CD4-positive, alpha-beta T cell treated with Interferon alpha-2 for 1 hour (primary cell): ENCODE data around the gene FOXJ2.
"Not testable (repeated sequence)": the region's sequence is repeated elsewhere in the genome, so short reads cannot be mapped to it uniquely, and the experiment has no call there.

Experiments used
- DNase-seq, 2 donors: peaks; one replicate each; pipeline ENCODE4 v3.0.0-alpha.2; 2020 to 2022

Gene FOXJ2

DNA sequence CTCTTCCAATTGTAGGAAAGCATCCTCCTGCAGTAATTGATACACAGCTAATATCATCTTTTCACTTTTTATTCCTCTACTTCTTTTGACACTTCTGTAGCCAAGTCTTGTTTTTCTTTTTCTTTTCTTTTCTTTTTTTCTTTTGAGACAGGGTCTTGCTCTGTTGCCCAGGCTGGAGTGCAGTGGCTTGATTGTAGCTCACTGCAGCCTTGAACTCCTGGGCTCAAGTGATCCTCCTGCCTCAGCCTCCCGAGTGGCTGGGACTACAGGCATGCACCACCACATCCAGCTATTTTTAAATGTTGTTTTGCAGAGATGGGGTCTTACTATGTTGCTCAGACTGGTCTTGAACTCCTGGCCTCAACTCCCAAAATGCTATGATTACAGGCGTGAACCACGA is 39.3 kb downstream of the FOXJ2 start:
- DNase-seq = not testable (repeated sequence)

DNA sequence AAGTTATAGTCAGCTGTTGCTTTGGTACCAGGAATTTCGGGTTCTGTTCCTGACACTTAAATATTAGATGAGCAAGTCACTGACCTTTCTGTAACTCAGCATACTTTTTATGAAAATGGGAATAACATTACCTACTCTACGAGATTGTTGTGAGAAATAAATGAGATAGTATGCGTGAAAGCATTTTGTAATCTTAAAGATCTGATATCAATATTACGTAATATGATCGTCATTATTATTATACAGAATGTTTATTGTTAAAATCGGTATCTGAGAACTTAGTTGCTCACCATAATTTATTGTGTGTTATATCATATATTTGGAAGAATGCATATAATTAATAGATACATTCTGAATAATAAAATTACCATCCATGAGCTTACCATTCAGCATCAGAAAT is 43.4 kb downstream of the FOXJ2 start:
- DNase-seq = no peak

DNA sequence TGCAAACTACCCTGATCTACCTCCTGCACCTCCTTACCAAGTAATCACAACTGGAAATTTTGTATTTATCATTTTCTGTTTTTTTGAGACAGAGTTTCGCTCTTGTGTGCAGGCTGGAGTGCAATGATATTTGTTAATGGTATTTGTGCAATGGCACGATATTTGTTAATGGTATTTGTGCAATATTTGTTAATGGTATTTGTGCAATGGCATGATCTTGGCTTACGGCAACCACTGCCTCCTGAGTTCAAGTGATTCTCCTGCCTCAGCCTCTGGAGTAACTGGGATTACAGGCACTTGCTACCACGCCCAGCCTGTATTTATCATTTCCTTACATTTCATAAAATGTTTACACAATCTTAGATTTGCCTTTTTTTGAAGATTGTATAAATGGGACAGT is 43.9 kb downstream of the FOXJ2 start:
- DNase-seq = no peak

DNA sequence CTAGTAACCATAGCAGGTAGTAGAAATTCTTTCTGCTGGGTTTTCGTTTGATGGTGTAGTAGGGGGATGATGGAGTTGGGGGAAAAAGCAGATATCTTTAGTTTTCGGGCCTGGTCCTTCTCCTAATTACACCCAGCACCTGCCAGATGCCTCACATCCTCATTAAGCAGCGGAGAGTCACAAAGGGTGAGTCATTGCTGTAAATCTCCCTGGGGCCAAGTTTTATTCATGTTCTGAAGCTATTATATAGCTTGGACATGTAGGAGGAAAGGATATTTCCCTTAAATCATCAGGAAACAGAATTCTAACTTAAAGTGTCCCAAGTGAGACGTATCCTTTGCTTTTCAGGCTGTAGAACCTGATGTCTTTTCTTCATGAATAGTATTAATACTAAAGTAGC is 44.7 kb downstream of the FOXJ2 start:
- DNase-seq = peak in 1 of 2 donors; percentile 4

GRCh38 chr12:8078398-8078797 is 45.9 kb downstream of the FOXJ2 start:
- DNase-seq = peak; percentile 71 to 83

DNA sequence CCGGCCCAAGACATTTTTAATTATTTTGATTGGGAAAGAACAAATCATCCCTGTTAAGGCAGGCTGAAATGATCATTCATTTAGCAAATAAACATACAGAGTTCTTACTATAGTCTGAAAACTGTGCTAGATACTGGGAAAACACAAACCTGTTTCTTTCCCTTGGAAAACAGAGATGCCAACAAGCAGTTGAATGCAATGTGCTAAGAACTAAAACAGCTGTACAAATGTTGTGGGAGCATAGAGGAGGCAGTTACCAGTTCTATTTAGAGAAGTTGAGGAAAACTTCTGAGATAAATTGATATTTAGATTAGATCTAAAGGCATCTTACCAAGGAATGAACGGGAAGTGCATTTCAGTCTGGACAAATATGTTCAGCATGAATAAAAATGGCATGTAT is 46.4 kb downstream of the FOXJ2 start:
- no peak for DNase-seq

DNA sequence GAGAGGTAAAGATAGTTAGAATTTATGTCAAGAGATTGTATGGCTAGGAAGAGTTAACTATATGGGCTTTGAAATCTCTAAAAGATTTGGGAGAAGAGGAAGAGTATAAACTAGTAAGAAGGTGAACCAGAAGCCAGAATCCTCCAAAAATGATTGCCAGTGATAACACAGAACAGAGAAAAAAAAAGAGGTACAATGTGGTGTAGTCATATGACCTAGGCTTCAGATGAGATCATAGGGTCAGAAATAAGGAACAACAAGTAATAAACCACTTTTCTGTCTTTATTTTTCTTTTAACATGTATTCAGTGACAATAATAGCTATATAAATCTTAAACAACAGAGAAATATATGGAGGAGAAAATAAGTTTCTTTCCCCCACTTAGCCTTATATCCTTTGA is 47.6 kb downstream of the FOXJ2 start:
- DNase-seq = peak in 1 of 2 donors; percentile 24

DNA sequence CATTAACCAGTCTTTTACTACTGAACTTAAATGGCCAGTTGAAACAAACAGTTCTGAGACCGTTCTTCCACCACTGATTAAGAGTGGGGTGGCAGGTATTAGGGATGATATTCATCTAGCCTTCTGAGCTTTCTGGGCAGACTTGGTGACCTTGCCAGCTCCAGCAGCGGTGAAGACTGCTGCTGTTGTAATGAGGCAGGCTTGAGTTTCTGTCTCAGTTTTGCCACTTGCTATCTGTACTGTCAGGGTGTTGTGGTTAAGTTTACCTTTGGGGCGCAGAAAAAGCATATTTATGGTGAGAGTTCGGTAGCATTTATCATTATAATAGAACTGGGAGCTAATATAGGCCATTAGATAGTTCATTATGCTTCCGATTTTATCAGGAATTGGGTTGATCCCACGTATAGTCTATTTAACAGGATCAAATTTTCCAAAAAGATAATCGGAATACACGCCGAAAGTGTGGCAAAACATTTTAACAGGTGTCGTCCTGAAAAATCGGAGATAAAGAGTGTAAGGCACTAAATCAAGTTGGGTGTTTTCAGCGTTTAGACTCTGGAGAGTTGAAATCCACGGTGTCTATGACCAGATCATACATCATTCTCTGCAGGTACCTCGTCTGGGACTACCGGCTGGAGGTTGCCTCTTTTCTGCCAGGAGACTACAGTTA is 48.9 kb downstream of the FOXJ2 start:
- peak; percentile 29 to 60 for DNase-seq

GRCh38 chr12:8082808-8083100 is 50.2 kb downstream of the FOXJ2 start:
- no peak for DNase-seq

- DNase-seq = not testable (repeated sequence)
Observed at GRCh38 chr12:8084351-8084750, 51.8 kb downstream of the FOXJ2 start.

GRCh38 chr12:8087666-8088065 is 55.1 kb downstream of the FOXJ2 start:
- DNase-seq = peak in 1 of 2 donors; percentile 44

GRCh38 chr12:8088574-8088973 is 56.1 kb downstream of the FOXJ2 start:
- DNase-seq = peak; percentile 32 to 68

DNA sequence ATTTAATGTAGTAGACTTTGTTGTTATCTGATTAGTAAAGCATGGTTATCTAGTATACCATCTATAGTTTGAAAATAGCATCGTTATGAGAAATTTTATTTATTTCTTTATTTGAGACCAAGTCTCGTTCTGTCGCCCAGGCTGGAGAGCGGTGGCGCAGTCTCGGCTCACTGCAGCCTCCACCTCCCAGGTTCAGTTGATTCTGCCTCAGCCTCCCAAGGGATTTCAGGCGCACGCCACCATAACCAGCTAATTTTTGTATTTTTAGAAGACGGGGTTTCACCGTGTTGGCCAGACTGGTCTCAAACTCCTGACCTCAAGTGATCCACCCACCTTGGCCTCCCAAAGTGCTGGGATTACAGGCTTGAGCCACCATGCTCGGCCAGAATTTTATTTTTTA is 56.8 kb downstream of the FOXJ2 start:
- DNase-seq = not testable (repeated sequence)

- DNase-seq = no peak
Observed at GRCh38 chr12:8089716-8090115, 57.2 kb downstream of the FOXJ2 start.

- no peak for DNase-seq
Observed at GRCh38 chr12:8093291-8093690, 60.8 kb downstream of the FOXJ2 start.

DNA sequence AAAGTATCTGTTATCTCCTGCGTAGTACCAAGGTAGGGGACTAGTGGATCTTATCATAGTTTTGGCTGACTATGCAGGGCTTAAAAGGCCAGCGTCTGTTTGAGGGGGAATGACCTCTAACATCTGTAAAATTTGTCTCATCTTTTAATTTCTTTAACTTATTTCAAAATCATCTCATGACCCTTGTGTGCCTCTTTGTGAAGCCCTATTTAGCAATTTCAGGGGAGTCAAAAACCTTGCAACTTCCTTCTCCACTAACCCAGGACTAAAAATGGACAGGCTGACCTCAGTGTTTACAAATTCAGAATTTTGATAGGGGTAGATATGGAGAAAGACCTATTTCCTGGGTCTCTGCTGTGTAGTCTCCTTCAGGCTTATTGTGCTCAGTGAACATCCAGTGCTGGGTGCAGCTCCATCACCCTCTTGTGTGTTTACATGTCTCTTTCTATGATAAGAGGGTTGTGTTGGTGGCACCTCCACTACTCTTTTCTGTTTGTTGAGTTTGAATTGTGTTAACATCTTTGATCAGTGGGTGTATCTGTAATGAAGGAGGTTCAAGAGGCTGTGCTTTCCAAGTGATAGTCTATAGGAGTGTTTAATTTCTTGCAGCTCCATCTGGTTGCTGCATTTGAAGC is 63.9 kb downstream of the FOXJ2 start:
- no peak for DNase-seq

DNA sequence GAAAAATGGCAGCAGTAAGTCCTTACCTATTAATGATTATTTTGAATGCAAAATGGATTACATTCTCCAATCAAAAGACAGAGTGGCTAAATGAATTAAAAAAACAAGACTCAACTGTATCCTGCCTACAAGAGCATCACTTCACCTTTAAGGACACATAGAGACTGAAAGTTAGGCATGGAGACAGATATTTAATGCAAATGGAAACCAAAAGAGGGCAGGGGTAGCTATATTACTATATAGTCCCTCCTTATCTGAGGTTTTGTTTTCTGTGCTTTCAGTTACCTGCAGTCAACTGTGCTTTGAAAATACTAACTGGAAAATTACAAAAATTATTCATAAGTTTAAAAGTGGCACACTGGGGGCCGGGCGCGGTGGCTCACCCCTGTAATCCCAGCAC is 66.7 kb downstream of the FOXJ2 start:
- no peak for DNase-seq
